ENCODE measurements around the gene ZBED2.

ZBED2 gene

GRCh38 chr3:111601810-111602209 is 6.7 kb upstream of the ZBED2 start:
- DNase-seq = no peak

GRCh38 chr3:111598552-111598951 is 3.4 kb upstream of the ZBED2 start:
- no peak for DNase-seq

- DNase-seq = no peak
These were observed 3.0 kb upstream of the ZBED2 start for GRCh38 chr3:111598139-111598538.

GRCh38 chr3:111596328-111596727 is 1.2 kb upstream of the ZBED2 start:
- DNase-seq = no peak

GRCh38 chr3:111594781-111595180 is 365 bp downstream of the ZBED2 start:
- DNase-seq = no peak

DNA sequence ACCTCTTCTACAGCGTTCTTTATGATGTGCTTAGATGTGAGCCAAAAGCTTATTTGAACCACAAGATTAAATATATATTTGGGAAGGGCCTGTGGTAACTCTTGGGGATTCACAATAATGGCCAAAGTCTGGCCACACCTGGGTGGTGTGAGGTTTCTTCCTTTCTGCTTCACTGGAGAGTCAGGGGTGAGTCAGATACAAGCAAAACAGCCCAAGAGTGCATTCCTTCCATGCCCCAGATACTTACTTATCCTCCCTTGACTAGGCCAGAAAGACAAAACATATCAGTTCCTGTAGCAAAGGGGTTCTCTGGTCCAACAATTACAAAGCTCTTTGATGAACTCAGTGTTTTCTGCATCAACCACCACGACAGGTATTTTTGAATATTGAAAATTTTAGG is 941 bp downstream of the ZBED2 start:
- DNase-seq = no peak

DNA sequence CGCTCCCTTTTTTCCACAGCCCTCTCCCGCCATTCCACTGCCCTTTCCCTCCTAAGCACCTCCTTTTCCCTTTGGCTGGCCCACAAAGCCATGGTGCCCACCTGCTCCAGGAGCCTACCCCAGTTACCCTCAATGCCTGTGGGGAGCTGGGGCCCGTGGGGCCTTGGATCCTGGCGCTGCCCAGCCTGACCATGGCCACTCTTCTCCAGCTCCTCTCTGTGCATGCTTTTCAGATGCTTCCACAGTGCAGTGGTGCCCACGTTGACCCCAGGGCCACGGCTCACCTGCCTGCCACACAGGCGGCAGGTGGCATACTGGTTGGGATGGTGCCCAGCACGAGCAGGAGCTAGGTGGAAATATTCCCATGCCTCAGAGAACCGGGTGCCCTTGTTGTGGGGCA is 1.5 kb downstream of the ZBED2 start:
- no peak for DNase-seq

- no peak for DNase-seq
These were observed 2.2 kb downstream of the ZBED2 start for GRCh38 chr3:111592936-111593335.

- DNase-seq = no peak
These were observed 3.0 kb downstream of the ZBED2 start for GRCh38 chr3:111592143-111592542.

GRCh38 chr3:111591555-111591954 is 3.6 kb downstream of the ZBED2 start:
- DNase-seq = no peak

GRCh38 chr3:111590143-111590491 is 5.0 kb downstream of the ZBED2 start:
- no peak for DNase-seq

DNA sequence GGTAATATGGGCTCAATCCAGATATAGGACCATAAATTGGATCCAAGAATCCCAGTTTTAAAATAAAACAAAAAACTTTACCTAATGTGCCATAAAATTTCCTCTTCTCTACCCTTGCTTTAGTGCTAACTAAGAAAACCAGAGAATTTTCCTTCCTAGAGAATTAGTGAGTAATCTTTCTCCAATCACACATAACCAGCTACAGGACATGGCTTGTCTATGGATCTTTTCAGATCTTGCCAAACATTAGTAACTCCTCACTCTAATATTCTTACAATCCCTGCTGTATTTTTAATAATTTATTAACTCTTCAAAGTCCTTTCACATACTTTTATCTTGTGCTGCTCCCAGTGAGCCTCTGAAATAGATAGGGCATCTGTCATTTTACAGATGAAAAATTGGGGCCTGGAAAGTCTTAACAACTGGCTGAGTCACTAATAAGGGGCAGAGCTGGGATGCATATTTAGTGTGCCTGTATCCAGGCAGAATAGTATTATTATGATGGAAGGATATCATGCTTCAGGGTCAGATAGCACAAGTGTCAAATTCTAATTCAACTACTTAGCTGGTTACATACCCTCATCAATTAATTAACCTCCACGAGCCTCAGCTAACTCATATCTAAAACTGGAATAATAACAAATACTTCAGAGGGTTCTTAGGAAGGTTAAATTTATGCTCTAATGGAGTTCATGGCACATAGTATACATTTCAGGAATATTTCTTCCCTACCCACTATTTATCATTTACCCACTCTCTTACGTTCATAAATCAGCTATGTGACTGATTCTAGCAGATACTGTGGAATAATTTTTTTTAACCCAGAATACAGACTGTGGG is 5.6 kb downstream of the ZBED2 start:
- no peak for DNase-seq

DNA sequence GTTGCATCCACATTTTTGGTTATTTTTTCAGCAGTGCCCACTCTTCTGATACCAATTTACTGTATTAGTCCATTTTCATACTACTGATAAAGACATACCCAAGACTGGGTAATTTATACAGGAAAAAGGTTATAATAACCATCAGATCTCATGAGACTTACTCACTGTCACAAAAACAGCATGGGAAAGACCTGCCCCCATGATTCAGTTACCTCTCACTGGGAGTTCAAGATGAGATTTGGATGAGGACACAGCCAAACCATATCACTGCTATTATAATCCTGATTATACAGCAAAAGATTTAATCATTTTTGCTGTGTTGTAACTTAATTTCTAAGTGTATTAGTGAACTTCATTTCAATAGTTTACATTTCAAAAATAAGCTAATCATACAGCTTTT is 6.6 kb downstream of the ZBED2 start:
- DNase-seq = no peak

DNA sequence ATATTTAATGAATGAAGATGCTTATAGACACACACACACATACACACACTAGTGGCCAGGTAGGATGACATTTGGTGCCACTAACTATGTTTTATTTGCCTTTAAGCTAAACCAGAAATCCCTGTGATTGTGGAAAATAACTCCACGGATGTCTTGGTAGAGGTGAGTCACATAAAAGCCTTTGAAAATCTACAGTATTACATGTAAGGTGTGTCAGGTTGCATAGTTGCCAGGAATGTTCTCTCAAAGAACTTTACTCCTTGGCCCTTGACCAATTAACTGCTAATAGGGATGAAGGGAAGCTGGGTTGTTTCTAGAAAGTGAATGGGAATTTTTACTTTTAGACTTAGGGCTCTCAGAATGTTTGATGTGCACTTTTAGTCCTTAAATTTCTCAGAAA is 9.9 kb downstream of the ZBED2 start:
- no peak for DNase-seq

DNA sequence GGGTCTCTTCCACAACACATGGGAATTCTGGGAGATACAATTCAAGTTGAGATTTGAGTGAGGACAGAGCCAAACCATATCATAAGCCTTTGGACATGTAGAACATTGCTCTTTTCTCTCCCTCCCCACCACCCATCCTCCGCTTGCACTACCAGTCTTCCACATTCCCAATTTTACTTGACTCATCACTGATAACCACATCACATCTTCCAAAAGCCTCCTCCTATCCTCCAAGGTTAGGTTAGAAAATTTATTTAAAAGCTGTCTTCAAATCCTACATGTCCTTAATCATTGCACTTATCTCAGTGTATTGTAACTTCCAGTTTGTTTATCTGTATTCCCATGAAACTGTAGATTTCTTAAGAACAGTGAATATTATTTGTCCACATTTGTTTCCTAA is 10.4 kb downstream of the ZBED2 start:
- no peak for DNase-seq

DNA sequence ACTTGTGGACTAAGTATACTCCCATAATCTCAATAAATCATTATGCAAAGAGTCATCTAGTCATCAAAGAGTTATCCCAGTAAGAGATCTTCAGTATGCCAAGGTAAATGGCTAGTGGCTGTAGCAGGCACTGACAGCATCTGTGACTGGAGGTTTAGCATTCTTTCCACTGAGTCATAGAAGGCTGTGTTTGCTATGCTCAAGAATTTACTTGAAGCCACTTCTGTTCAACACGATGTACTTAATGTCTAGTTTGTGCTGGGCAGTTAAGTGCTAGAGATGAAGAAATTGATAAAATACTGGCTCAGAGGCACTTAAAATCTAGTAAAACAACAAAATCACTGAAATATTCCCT is 13.0 kb downstream of the ZBED2 start:
- no peak for DNase-seq

DNA sequence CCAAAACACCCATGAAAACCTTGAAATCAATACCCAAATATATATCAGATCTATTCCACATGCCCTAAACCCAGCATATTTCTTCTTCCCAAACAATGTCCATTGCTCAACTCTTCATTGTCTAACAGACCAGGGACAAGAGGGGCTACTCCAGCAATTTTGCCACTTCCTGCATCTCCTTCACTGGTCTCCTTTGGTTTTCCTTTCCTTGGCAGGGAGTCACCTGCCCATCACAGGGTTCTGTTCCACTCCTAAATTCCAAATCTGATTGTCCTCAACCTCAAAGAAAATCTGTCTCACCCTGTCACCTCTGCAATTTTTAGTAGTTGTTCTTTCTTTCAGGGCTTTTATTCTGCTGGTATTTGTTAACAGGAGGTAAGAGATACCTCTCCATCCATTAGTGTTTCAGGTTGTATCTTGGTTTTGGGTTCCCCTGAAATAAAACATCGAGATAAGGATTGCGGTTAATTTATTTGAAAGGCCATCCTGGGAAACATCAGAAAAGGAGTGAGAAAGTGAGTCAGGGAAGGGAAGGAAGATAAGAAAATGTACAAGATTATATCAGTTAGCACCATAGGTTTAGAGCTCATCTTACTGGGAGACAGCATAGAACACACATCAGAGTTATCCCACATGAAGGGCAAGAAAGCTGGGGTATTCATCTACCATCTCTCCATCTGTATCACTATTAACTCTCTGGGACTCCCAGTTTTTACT is 13.6 kb downstream of the ZBED2 start:
- DNase-seq = no peak

DNA sequence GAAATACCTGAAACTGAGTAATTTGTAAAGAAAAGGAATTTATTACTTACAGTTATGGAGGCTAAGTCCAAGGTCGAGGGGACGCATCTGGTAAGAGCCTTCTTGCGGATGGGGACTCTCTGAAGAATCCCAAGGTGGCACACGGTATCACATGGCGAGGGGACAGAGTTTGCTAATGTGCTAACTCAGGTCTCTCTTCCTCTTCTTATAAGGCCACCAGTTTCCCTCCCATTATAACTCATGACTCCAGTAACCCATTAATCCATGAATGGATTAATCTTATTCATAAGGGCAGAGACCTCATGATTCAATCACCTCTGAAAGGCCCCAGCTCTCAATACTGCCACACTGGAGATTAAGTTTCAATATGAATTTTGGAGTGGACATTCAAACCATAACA is 15.7 kb downstream of the ZBED2 start:
- DNase-seq = no peak

- DNase-seq = no peak
These were observed 16.3 kb downstream of the ZBED2 start for GRCh38 chr3:111578867-111579266.

DNA sequence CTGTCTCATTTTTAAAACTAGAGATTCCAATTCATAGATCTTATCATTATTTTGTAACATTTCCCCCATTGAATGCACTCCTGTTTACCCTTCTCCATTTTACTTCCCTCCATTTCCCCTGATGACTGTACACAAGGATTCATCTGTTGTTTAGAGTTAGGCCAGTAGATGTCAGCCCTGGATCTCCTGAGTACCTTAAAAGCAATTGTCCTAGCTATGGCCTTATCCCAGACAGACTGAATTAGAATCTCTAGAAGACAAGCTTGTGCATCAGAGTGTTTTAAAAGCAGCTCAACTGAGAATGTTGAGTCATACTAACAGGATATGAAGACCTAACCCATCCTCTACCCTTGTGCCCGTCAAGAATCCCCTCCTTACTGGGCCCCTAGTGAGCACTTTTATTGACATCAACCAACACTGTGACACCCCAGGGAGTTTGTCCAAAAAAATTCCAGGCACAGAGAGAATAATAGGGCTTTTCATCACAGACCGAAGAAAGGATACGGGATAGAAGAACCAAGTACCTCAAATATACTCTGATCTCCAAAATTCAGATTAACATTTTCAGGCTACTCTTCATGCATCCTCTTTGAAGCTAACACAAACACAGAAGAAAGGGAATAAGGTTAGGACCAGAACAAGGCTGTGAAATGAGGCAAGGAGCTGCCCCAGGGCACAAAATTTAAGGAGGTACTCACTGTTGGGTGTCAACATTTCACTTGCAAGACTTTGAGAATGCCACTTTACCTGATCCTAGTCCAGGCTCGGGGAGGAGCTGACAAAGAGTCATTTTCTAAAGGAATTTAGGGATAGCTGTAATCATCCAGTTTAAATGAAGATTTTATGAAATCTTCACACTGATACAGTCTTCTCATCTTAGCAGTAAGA is 17.1 kb downstream of the ZBED2 start:
- no peak for DNase-seq

GRCh38 chr3:111577113-111577512 is 18.0 kb downstream of the ZBED2 start:
- DNase-seq = no peak

DNA sequence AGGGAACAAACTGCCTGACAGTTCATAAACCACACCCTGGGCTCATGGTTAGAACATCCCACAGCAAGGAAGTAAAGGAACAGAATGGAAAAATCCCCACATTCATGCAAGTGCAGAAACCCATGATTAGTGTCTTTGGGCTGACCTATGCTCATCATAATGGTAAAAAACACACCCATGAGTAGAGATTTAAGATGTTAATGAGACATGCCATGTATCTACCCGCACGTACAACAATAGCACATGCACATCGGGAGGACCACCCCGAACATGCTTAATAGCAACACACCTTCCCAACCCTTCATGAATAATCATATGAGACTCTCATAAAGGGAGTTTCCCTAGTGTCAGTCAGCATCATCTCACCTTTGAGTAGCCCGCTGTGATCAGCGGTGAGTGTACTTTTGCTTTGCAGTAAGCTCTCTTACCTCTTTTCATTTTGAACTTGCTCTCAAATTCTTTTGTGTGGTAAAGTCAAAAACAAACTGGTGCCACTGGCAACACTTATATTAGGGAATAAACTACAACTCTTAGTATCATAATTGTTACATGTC is 23.2 kb downstream of the ZBED2 start:
- DNase-seq = no peak

- no peak for DNase-seq
These were observed 23.9 kb downstream of the ZBED2 start for GRCh38 chr3:111571282-111571681.
